NCI-H146 (cell line): ENCODE results near the gene PTPRM.

Source experiments
- DNase-seq: peaks from one replicate; lab custom pipeline; 2025; lab: John Stamatoyannopoulos, UW

The PTPRM gene

GRCh38 chr18:8238507-8238906, 671.4 kb downstream of the PTPRM start:
- DNase-seq = no peak

GRCh38 chr18:8241731-8242130, 674.6 kb downstream of the PTPRM start:
- DNase-seq = peak; percentile 37

- no peak for DNase-seq
Measured at GRCh38 chr18:8242151-8242696, 675.1 kb downstream of the PTPRM start.

GRCh38 chr18:8247700-8248099, 680.6 kb downstream of the PTPRM start:
- DNase-seq = peak; percentile 80

GRCh38 chr18:8248576-8248975, 681.5 kb downstream of the PTPRM start:
- DNase-seq = no peak

GRCh38 chr18:8249811-8250210, 682.7 kb downstream of the PTPRM start:
- DNase-seq = no peak

GRCh38 chr18:8252371-8252770, 685.3 kb downstream of the PTPRM start:
- DNase-seq = no peak

GRCh38 chr18:8253944-8254343, 686.8 kb downstream of the PTPRM start:
- peak; percentile 89 for DNase-seq

- no peak for DNase-seq
Measured at GRCh38 chr18:8254654-8255053, 687.5 kb downstream of the PTPRM start.

- DNase-seq = no peak
Measured at GRCh38 chr18:8257851-8258434, 690.8 kb downstream of the PTPRM start.

- DNase-seq = peak; percentile 47
Measured at GRCh38 chr18:8260319-8260718, 693.2 kb downstream of the PTPRM start.

- DNase-seq = peak; percentile 56
Measured at GRCh38 chr18:8260827-8261226, 693.7 kb downstream of the PTPRM start.

GRCh38 chr18:8261651-8262091, 694.6 kb downstream of the PTPRM start:
- no peak for DNase-seq

- DNase-seq = no peak
Measured at GRCh38 chr18:8262221-8262620, 695.1 kb downstream of the PTPRM start.

- DNase-seq = no peak
Measured at GRCh38 chr18:8264116-8264515, 697.0 kb downstream of the PTPRM start.

GRCh38 chr18:8264861-8265411, 697.8 kb downstream of the PTPRM start:
- DNase-seq = peak; percentile 42

- no peak for DNase-seq
Measured at GRCh38 chr18:8272254-8272653, 705.1 kb downstream of the PTPRM start.

GRCh38 chr18:8274370-8274769, 707.3 kb downstream of the PTPRM start:
- no peak for DNase-seq

GRCh38 chr18:8276406-8276805, 709.3 kb downstream of the PTPRM start:
- no peak for DNase-seq

GRCh38 chr18:8277270-8277669, 710.2 kb downstream of the PTPRM start:
- no peak for DNase-seq

- DNase-seq = no peak
Measured at GRCh38 chr18:8279346-8279745, 712.2 kb downstream of the PTPRM start.

- DNase-seq = no peak
Measured at GRCh38 chr18:8279781-8280330, 712.7 kb downstream of the PTPRM start.

- DNase-seq = no peak
Measured at GRCh38 chr18:8283891-8284585, 716.9 kb downstream of the PTPRM start.
